Endometrium (tissue), 2 donors: ENCODE data around the gene FAM98C.

ENCODE experiments used
- FAIRE-seq: peaks from 2 replicates; lab custom pipeline; 2012; peaks lifted over from hg19 to GRCh38; lab: Jason Lieb, UNC
- donor health status: control.
- donor health status: control.

Gene FAM98C

GRCh38 chr19:38457690-38458405 lies 55.0 kb downstream of the FAM98C start:
- FAIRE-seq = no peak
